Thyroid gland (tissue), 4 donors: ENCODE measurements around the gene ALOXE3.

Experiments
- POLR2A ChIP-seq, 2 donors: fragments of 450-650 bp; IDR thresholded peaks; one replicate each; pipeline ENCODE4 v1.6.1; 2017; ENCODE audit warnings: antibody characterized with exemption in 2 of 2, mild to moderate bottlenecking in 2 of 2, moderate library complexity in 1 of 2
- TF ChIP-seq, protein P1 (sequence below), 6 experiments: fragments of 200-600 bp in 3 of 6; fragments of 450-650 bp in 3 of 6; sonication (generic) in 3 of 6; IDR thresholded peaks; one replicate each; pipeline ENCODE4 v1.5.1; 2016 to 2019; ENCODE audit warnings: antibody characterized with exemption in 6 of 6, mild to moderate bottlenecking in 2 of 6, inconsistent platforms in 1 of 6, moderate library complexity in 1 of 6

DNA sequence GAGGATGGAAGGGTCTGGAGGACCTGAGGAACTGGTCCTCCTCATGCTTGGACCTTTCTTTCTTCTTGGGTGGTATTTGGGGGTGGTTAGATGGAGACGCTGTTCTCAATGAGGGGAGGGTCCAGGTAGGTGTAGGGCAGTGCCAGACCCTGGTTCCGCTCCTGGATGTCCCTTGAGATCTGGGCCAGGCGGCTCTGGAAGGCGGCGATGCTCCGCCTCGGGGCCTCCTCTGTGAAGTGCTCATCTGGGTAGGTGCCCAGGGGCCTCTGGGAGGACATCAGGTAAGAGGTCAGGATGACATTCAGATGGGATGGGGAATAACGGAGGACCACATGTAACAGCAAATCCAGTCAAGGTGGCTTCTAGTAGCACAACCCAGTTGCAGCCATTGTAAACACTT, 21.8 kb downstream of the ALOXE3 start:
- TF ChIP-seq, protein P1, sequence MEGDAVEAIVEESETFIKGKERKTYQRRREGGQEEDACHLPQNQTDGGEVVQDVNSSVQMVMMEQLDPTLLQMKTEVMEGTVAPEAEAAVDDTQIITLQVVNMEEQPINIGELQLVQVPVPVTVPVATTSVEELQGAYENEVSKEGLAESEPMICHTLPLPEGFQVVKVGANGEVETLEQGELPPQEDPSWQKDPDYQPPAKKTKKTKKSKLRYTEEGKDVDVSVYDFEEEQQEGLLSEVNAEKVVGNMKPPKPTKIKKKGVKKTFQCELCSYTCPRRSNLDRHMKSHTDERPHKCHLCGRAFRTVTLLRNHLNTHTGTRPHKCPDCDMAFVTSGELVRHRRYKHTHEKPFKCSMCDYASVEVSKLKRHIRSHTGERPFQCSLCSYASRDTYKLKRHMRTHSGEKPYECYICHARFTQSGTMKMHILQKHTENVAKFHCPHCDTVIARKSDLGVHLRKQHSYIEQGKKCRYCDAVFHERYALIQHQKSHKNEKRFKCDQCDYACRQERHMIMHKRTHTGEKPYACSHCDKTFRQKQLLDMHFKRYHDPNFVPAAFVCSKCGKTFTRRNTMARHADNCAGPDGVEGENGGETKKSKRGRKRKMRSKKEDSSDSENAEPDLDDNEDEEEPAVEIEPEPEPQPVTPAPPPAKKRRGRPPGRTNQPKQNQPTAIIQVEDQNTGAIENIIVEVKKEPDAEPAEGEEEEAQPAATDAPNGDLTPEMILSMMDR (IDR thresholded peaks at IDR 0.05), result no peak
- no peak for TF ChIP-seq POLR2A (IDR thresholded peaks at IDR 0.05)
